HG03139 (cell line): ENCODE results near the gene NDUFB2.
"Not testable (repeated sequence)": the region's sequence is repeated elsewhere in the genome, so short reads cannot be mapped to it uniquely, and the experiment has no call there.

ENCODE experiments used
- ATAC-seq: cut with Tn5 transposase; IDR thresholded peaks from one replicate; pipeline ENCODE4 v1.9.1; 2021; ENCODE audit not compliant: unreplicated experiment

NDUFB2 gene

GRCh38 chr7:140696680-140697446 lies at the start of gene NDUFB2:
TSS of gene NDUFB2 (plus strand) at chr7:140696708. CDS start at chr7:140696745, 37 bp downstream.
- peak; percentile 78 for ATAC-seq

- peak; percentile 77 for ATAC-seq
Observed at GRCh38 chr7:140646931-140647647, 49.4 kb upstream of the NDUFB2 start.

GRCh38 chr7:140649556-140650205 lies 46.8 kb upstream of the NDUFB2 start:
- no peak for ATAC-seq

- ATAC-seq: no peak
Observed at GRCh38 chr7:140650367-140650766, 46.1 kb upstream of the NDUFB2 start.

- no peak for ATAC-seq
Observed at GRCh38 chr7:140653319-140654108, 43.0 kb upstream of the NDUFB2 start.

- ATAC-seq: no peak
Observed at GRCh38 chr7:140654109-140654387, 42.5 kb upstream of the NDUFB2 start.

GRCh38 chr7:140654661-140655060 lies 41.8 kb upstream of the NDUFB2 start:
- ATAC-seq: no peak

GRCh38 chr7:140655511-140656408 lies 40.7 kb upstream of the NDUFB2 start:
- ATAC-seq: no peak

- peak; percentile 95 for ATAC-seq
Observed at GRCh38 chr7:140656548-140657515, 39.7 kb upstream of the NDUFB2 start.

- ATAC-seq: no peak
Observed at GRCh38 chr7:140657891-140658290, 38.6 kb upstream of the NDUFB2 start.

- ATAC-seq: no peak
Observed at GRCh38 chr7:140659856-140660255, 36.7 kb upstream of the NDUFB2 start.

GRCh38 chr7:140661124-140661523 lies 35.4 kb upstream of the NDUFB2 start:
- ATAC-seq: no peak

GRCh38 chr7:140662938-140663337 lies 33.6 kb upstream of the NDUFB2 start:
- ATAC-seq: not testable (repeated sequence)

GRCh38 chr7:140667476-140667875 lies 29.0 kb upstream of the NDUFB2 start:
- ATAC-seq: no peak

GRCh38 chr7:140668641-140669040 lies 27.9 kb upstream of the NDUFB2 start:
- no peak for ATAC-seq

- ATAC-seq: no peak
Observed at GRCh38 chr7:140669352-140669751, 27.2 kb upstream of the NDUFB2 start.

GRCh38 chr7:140669862-140670261 lies 26.6 kb upstream of the NDUFB2 start:
- not testable (repeated sequence) for ATAC-seq

- ATAC-seq: no peak
Observed at GRCh38 chr7:140670343-140670935, 26.1 kb upstream of the NDUFB2 start.

GRCh38 chr7:140671966-140672365 lies 24.5 kb upstream of the NDUFB2 start:
- ATAC-seq: no peak
